Stimulated activated CD4-positive, alpha-beta T cell treated with anti-CD3 and anti-CD28 coated beads, Interleukin-4, amount 100 ng/mL, for 4 hours (primary cell): ENCODE data around the gene COL6A1.
A peak's percentile ranks its signal among the peaks of the same experiment; 100 is the strongest.
"Not testable (repeated sequence)": the region's sequence is repeated elsewhere in the genome, so short reads cannot be mapped to it uniquely, and the experiment has no call there.

Experiments
- DNase-seq, 2 experiments: peaks; one replicate each; pipeline ENCODE4 v3.0.0-alpha.2; 2020

The COL6A1 gene

GRCh38 chr21:45966791-45967394 is 14.7 kb upstream of the COL6A1 start:
- DNase-seq = no peak

- no peak for DNase-seq
Observed at GRCh38 chr21:45969921-45970673, 11.5 kb upstream of the COL6A1 start.

- DNase-seq = peak; percentile 29 to 61
Observed at GRCh38 chr21:45970674-45971615, 10.6 kb upstream of the COL6A1 start.

- no peak for DNase-seq
Observed at GRCh38 chr21:45971616-45972352, 9.8 kb upstream of the COL6A1 start.

- no peak for DNase-seq
Observed at GRCh38 chr21:45972353-45972715, 9.2 kb upstream of the COL6A1 start.

GRCh38 chr21:45972716-45973474 is 8.7 kb upstream of the COL6A1 start:
- DNase-seq = no peak

GRCh38 chr21:45973475-45974072 is 8.0 kb upstream of the COL6A1 start:
- peak; percentile 78 to 82 for DNase-seq

GRCh38 chr21:45974073-45975019 is 7.2 kb upstream of the COL6A1 start:
- DNase-seq = peak in 1 of 2 experiments; percentile 30

- DNase-seq = no peak
Observed at GRCh38 chr21:45975020-45975666, 6.4 kb upstream of the COL6A1 start.

- not testable (repeated sequence) for DNase-seq
Observed at GRCh38 chr21:45975667-45976409, 5.7 kb upstream of the COL6A1 start.

- no peak for DNase-seq
Observed at GRCh38 chr21:45976701-45977311, 4.8 kb upstream of the COL6A1 start.

GRCh38 chr21:45977396-45977795 is 4.2 kb upstream of the COL6A1 start:
- no peak for DNase-seq

- DNase-seq = no peak
Observed at GRCh38 chr21:45979141-45979631, 2.4 kb upstream of the COL6A1 start.

GRCh38 chr21:45979651-45980050 is 1.9 kb upstream of the COL6A1 start:
- DNase-seq = no peak

- DNase-seq = no peak
Observed at GRCh38 chr21:45980271-45980670, 1.3 kb upstream of the COL6A1 start.

GRCh38 chr21:45980697-45981096 is 873 bp upstream of the COL6A1 start:
- no peak for DNase-seq

GRCh38 chr21:45982092-45982757 is 655 bp downstream of the COL6A1 start:
- no peak for DNase-seq
